B cell (primary cell): ENCODE data around the gene TOX2. TPM values are rescaled to one million over a fixed set of nuclear protein-coding genes. Genes with fewer than 3 reads are reported as not detected.

Experiments used
- ATAC-seq: fragments of 200-7000 bp; cut with Tn5 transposase; one replicate; pipeline ENCODE4 v1.10.0; 2021; ENCODE audit warnings: low read depth, mild to moderate bottlenecking, moderate number of reproducible peaks, moderate library complexity
- CTCF ChIA-PET: fragments of 350-600 bp; sonication (Branson Sonifier 250); formaldehyde crosslinking; loops from one replicate; lab custom pipeline; 2021; ENCODE audit warnings: antibody characterized with exemption, inconsistent platforms; lab: Charles Lee
- POLR2A ChIA-PET: fragments of 350-600 bp; sonication (Branson Sonifier 250); formaldehyde crosslinking; loops from one replicate; lab custom pipeline; 2021; ENCODE audit warnings: antibody characterized with exemption; lab: Charles Lee
- DNase-seq: peaks from one replicate; pipeline ENCODE4 v3.0.0; 2013
- H2AFZ ChIP-seq: 2 replicates; pipeline ENCODE4 v1.6.1; 2012; ENCODE audit warnings: mild to moderate bottlenecking, low read depth, low read length; ENCODE audit not compliant: insufficient read depth, poor library complexity, severe bottlenecking
- H3K27ac ChIP-seq, 2 donors: 1 replicate in 1 of 2; 2 replicates in 1 of 2; pipeline ENCODE4 v1.5.1; 2012 to 2013; ENCODE audit warnings: low read length in 2 of 2, mild to moderate bottlenecking in 2 of 2, moderate library complexity in 1 of 2
- H3K27me3 ChIP-seq, 4 experiments: fragments of 200-600 bp in 1 of 4; sonication (generic) in 1 of 4; replicated peaks in 1 of 4; 1 replicate in 2 of 4; 2 replicates in 2 of 4; pipeline versions ENCODE4 v1.6.1 to v1.7.0; 2013 to 2016; ENCODE audit warnings: low read length in 3 of 4, mild to moderate bottlenecking in 2 of 4, mixed read lengths in 1 of 4, moderate library complexity in 1 of 4; ENCODE audit not compliant: insufficient read depth in 4 of 4, control insufficient read depth in 3 of 4; ENCODE audit errors: control extremely low read depth in 1 of 4
- H3K36me3 ChIP-seq, 2 experiments: replicated peaks in 1 of 2; 1 replicate in 1 of 2; 2 replicates in 1 of 2; pipeline versions ENCODE4 v1.6.1 to v1.7.1; 2013; ENCODE audit warnings: low read length in 1 of 2; ENCODE audit not compliant: insufficient read depth in 2 of 2, control insufficient read depth in 1 of 2; ENCODE audit errors: control extremely low read depth in 1 of 2, extremely low read depth in 1 of 2
- H3K4me1 ChIP-seq, 2 donors: fragments of 200-600 bp in 1 of 2; sonication (generic) in 1 of 2; 1 replicate in 1 of 2; 2 replicates in 1 of 2; pipeline versions ENCODE4 v1.5.1 to v1.6.1; 2013 to 2017; ENCODE audit warnings: low read length in 2 of 2; ENCODE audit not compliant: control insufficient read depth in 2 of 2, insufficient read depth in 2 of 2
- H3K4me2 ChIP-seq: replicated peaks from 2 replicates; pipeline ENCODE3; 2012; ENCODE audit warnings: mild to moderate bottlenecking, low read depth, low read length; ENCODE audit not compliant: poor library complexity, severe bottlenecking
- H3K4me3 ChIP-seq, 5 experiments: fragments of 200-600 bp in 1 of 5; sonication (generic) in 1 of 5; 1 replicate in 3 of 5; 2 replicates in 2 of 5; pipeline versions ENCODE4 v1.5.1 to v1.7.0; 2011 to 2016; ENCODE audit warnings: low read length in 4 of 5, mild to moderate bottlenecking in 4 of 5, low read depth in 2 of 5, control low read depth in 1 of 5, moderate library complexity in 1 of 5; ENCODE audit not compliant: insufficient read depth in 1 of 5; ENCODE audit errors: control extremely low read depth in 1 of 5, extremely low read depth in 1 of 5
- H3K79me2 ChIP-seq: fragments of 200-600 bp; sonication (generic); one replicate; pipeline ENCODE4 v1.6.0; 2016; ENCODE audit warnings: low read length; ENCODE audit not compliant: control insufficient read depth, insufficient read depth
- H3K9ac ChIP-seq: fragments of 200-600 bp; sonication (generic); 2 replicates; pipeline ENCODE4 v1.6.1; 2017; ENCODE audit warnings: mild to moderate bottlenecking, low read length, moderate library complexity
- H3K9me3 ChIP-seq, 3 donors: one replicate each; pipeline versions ENCODE4 v1.6.1 to v1.7.1; 2013; ENCODE audit warnings: low read length in 2 of 3; ENCODE audit not compliant: control insufficient read depth in 2 of 3, insufficient read depth in 1 of 3; ENCODE audit errors: control extremely low read depth in 1 of 3
- H4K20me1 ChIP-seq: 2 replicates; pipeline ENCODE4 v1.6.0; 2012; ENCODE audit warnings: mild to moderate bottlenecking, low read length; ENCODE audit not compliant: insufficient read depth, control insufficient read depth, poor library complexity, severe bottlenecking
- H3K27ac Mint-ChIP-seq: one replicate; pipeline ENCODE4 v1.8.0; 2021; ENCODE audit warnings: mixed read lengths
- H3K27me3 Mint-ChIP-seq: one replicate; pipeline ENCODE4 v1.8.0; 2021; ENCODE audit warnings: mixed read lengths
- H3K4me1 Mint-ChIP-seq: one replicate; pipeline ENCODE4 v1.8.0; 2021; ENCODE audit warnings: mixed read lengths
- H3K4me3 Mint-ChIP-seq: one replicate; pipeline ENCODE4 v1.8.0; 2021; ENCODE audit warnings: mixed read lengths
- H3K9me3 Mint-ChIP-seq: one replicate; pipeline ENCODE4 v1.8.0; 2022; ENCODE audit warnings: mixed read lengths; ENCODE audit not compliant: insufficient read depth
- EZH2 ChIP-seq: IDR thresholded peaks from 2 replicates; pipeline ENCODE4 v1.6.1; 2012; ENCODE audit warnings: borderline replicate concordance, low read depth, mild to moderate bottlenecking, moderate library complexity, low read length; ENCODE audit not compliant: insufficient read depth, poor library complexity, severe bottlenecking
- WGBS: methylation state at CpG from one replicate; pipeline ENCODE4 v1.1.5; 2013; ENCODE audit warnings: missing lambda C conversion rate; ENCODE audit not compliant: insufficient coverage; 5-methylcytosine and 5-hydroxymethylcytosine counted together
- intact Hi-C: fragments of 100-400 bp; cut with micrococcal nuclease; formaldehyde crosslinking; loops from one replicate; pipeline ENCODE4 v1.10.0; 2022
- polyA plus RNA-seq: library from polyadenylated mRNA; depleted of rRNA; stranded (reverse); fragments of >200 nt; gene quantifications from 2 replicates; pipeline ENCODE4 v1.2.3, GENCODE V29; 2012
- total RNA-seq, 2 donors: library from RNA; stranded (reverse); fragments of 120-200 nt in 1 of 2; gene quantifications; 1 replicate in 1 of 2; 2 replicates in 1 of 2; pipeline versions ENCODE4 v1.2.3 to v1.2.4, GENCODE V29; 2013 to 2022
- TF ChIP-seq, protein P1 (sequence below): fragments of 200-600 bp; IDR thresholded peaks from one replicate; pipeline ENCODE4 v1.8.0; 2022; ENCODE audit warnings: antibody characterized with exemption, mild to moderate bottlenecking

The TOX2 gene
- total and polyA plus RNA-seq, 2 donors (not counting 1 experiment from before 2014, with no cell fraction given), result 1.2 to 4.1 TPM

DNA sequence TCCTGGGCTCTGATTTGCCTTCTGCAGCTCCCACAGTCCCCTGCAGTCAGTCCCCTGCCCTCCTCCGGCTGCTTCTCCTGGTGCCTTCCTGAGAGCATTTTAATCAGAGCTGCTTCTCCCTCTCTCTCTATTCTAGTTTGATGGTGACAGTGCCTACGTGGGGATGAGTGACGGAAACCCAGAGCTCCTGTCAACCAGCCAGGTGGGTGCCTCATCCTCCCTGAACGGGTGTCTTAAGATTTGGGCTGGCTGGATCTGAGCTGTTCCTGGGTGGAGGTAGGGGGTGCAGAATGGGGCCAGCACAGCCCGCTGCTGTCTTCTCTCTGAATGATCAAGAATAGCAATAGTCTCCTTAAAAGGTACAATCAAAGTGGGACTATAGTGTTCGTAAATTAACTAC, 58.6 kb downstream of the TOX2 start:
- Histone ChIP-seq H3K36me3 (no peaks in the 10 kb centered on the region), H3K9me3 (no peaks in the 10 kb centered on the region), H3K27ac (no peak overlapping the region), H4K20me1 (no peaks in the 10 kb centered on the region), H3K4me3 (no peak overlapping the region), H2AFZ (no peak overlapping the region), H3K4me1 (no peaks in the 10 kb centered on the region), H3K4me2 (no peak overlapping the region), H3K27me3 (peaks cover 0 to 5% (median 0%) of the 10 kb centered on the region in 4 experiments), H3K9ac (no peak overlapping the region), H3K79me2 (no peaks in the 10 kb centered on the region)
- CTCF ChIA-PET, result no interaction called here
- TF ChIP-seq EZH2, result no peak
- TF ChIP-seq, protein P1, sequence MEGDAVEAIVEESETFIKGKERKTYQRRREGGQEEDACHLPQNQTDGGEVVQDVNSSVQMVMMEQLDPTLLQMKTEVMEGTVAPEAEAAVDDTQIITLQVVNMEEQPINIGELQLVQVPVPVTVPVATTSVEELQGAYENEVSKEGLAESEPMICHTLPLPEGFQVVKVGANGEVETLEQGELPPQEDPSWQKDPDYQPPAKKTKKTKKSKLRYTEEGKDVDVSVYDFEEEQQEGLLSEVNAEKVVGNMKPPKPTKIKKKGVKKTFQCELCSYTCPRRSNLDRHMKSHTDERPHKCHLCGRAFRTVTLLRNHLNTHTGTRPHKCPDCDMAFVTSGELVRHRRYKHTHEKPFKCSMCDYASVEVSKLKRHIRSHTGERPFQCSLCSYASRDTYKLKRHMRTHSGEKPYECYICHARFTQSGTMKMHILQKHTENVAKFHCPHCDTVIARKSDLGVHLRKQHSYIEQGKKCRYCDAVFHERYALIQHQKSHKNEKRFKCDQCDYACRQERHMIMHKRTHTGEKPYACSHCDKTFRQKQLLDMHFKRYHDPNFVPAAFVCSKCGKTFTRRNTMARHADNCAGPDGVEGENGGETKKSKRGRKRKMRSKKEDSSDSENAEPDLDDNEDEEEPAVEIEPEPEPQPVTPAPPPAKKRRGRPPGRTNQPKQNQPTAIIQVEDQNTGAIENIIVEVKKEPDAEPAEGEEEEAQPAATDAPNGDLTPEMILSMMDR, result no peak
- no peak for ATAC-seq
- intact Hi-C loops, result no loop called here
- H3K4me1 Mint-ChIP-seq, result no peaks in the 10 kb centered on the region
- WGBS, result 100% methylated on average over 3 of the region's 6 CpGs
- no peak overlapping the region for H3K27ac Mint-ChIP-seq
- H3K9me3 Mint-ChIP-seq, result no peaks in the 10 kb centered on the region
- DNase-seq, result no peak
- POLR2A ChIA-PET, result no interaction called here
- no peak overlapping the region for H3K4me3 Mint-ChIP-seq
- H3K27me3 Mint-ChIP-seq, result peaks cover 3% of the 10 kb centered on the region

DNA sequence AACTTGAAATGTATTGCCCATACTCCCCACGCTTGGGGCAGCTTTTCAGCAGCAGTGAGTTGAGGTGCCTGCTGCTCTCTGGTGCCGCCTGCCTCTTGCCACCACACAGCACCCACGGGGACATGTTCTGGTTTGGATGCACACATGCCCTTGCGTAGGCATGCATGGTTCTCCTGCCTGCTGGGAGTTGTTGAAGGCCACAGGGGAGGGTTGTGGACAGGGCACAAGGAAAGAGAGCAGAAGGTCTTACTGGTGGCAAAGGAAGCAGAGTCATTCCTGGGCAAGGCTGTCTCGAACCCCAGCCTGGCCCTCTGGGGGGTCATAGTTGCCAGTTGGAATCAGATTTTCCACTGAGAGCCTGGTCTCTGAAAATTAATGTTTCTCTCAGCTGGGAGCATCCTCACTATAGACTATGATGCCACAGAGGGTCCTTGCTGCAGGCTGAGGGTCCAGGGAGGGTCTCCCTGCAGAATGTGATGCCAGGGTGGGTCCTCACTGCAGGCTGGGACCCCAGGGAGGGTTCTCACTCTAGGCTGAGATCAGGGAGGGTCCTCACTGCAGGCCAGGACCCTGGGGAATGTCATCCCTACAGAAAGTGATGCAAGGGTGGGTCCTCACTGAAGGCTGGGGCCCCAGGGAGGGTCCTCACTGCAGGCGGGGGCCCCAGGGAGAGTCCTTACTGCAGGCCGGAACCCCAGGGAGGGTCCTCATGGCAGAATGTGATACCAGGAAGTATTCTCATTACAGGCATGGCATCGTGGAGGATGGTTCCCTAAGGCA, 59.2 kb downstream of the TOX2 start:
- intact Hi-C loops, result no loop called here

More for the DNA sequence above, 59.2 kb downstream of the TOX2 start:
- DNase-seq (no peak), ATAC-seq (no peak)
- H3K27ac ChIP-seq, result no peak overlapping the region
- no peak overlapping the region for H3K4me2 ChIP-seq
- no peak overlapping the region for H3K4me3 ChIP-seq
- no peaks in the 10 kb centered on the region for H3K36me3 ChIP-seq
- WGBS, result 89% methylated on average over 8 of the region's 8 CpGs
- no peak for TF ChIP-seq EZH2
- TF ChIP-seq, protein P1, result no peak
- H3K79me2 ChIP-seq, result no peaks in the 10 kb centered on the region
- no peak overlapping the region for H3K9ac ChIP-seq
- peaks cover 0 to 5% (median 0%) of the 10 kb centered on the region in 4 experiments for H3K27me3 ChIP-seq
- Mint-ChIP-seq H3K27ac (no peak overlapping the region), H3K4me3 (no peak overlapping the region), H3K4me1 (no peaks in the 10 kb centered on the region), H3K27me3 (peaks cover 9% of the 10 kb centered on the region), H3K9me3 (no peaks in the 10 kb centered on the region)
- H3K4me1 ChIP-seq, result no peaks in the 10 kb centered on the region
- no peak overlapping the region for H2AFZ ChIP-seq
- POLR2A ChIA-PET, result no interaction called here
- H4K20me1 ChIP-seq, result no peaks in the 10 kb centered on the region
- CTCF ChIA-PET, result no interaction called here
- no peaks in the 10 kb centered on the region for H3K9me3 ChIP-seq
